ENCODE measurements around the gene BACH2.

DNA sequence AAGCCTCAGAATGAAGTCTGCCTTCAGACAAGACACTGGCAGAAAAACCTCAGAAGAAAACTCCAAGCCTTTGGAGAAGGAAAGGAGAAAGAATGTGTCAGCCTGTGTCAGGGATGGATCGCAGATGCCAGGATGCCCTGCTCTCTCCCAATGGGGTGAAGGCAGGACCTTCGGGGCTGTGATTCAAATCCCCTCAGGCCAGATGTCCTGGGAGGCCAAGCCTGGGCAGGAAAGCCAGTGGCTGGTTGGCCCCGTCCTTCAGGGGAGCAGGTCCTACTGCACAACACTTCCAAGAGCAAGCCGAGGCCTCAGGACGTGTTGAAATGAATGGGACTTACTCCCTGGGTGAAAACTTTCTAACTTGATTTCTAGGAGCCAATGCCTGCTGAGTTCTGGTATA is 365.9 kb downstream of the BACH2 start:
- TF ChIP-seq, protein P1, sequence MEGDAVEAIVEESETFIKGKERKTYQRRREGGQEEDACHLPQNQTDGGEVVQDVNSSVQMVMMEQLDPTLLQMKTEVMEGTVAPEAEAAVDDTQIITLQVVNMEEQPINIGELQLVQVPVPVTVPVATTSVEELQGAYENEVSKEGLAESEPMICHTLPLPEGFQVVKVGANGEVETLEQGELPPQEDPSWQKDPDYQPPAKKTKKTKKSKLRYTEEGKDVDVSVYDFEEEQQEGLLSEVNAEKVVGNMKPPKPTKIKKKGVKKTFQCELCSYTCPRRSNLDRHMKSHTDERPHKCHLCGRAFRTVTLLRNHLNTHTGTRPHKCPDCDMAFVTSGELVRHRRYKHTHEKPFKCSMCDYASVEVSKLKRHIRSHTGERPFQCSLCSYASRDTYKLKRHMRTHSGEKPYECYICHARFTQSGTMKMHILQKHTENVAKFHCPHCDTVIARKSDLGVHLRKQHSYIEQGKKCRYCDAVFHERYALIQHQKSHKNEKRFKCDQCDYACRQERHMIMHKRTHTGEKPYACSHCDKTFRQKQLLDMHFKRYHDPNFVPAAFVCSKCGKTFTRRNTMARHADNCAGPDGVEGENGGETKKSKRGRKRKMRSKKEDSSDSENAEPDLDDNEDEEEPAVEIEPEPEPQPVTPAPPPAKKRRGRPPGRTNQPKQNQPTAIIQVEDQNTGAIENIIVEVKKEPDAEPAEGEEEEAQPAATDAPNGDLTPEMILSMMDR (IDR thresholded peaks at IDR 0.05; ENCODE audit: poor library complexity, severe bottlenecking) = no peak
- no peak for TF ChIP-seq POLR2AphosphoS5 (IDR thresholded peaks at IDR 0.05)
- TF ChIP-seq, protein P2, sequence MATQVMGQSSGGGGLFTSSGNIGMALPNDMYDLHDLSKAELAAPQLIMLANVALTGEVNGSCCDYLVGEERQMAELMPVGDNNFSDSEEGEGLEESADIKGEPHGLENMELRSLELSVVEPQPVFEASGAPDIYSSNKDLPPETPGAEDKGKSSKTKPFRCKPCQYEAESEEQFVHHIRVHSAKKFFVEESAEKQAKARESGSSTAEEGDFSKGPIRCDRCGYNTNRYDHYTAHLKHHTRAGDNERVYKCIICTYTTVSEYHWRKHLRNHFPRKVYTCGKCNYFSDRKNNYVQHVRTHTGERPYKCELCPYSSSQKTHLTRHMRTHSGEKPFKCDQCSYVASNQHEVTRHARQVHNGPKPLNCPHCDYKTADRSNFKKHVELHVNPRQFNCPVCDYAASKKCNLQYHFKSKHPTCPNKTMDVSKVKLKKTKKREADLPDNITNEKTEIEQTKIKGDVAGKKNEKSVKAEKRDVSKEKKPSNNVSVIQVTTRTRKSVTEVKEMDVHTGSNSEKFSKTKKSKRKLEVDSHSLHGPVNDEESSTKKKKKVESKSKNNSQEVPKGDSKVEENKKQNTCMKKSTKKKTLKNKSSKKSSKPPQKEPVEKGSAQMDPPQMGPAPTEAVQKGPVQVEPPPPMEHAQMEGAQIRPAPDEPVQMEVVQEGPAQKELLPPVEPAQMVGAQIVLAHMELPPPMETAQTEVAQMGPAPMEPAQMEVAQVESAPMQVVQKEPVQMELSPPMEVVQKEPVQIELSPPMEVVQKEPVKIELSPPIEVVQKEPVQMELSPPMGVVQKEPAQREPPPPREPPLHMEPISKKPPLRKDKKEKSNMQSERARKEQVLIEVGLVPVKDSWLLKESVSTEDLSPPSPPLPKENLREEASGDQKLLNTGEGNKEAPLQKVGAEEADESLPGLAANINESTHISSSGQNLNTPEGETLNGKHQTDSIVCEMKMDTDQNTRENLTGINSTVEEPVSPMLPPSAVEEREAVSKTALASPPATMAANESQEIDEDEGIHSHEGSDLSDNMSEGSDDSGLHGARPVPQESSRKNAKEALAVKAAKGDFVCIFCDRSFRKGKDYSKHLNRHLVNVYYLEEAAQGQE (IDR thresholded peaks at IDR 0.05; ENCODE audit: borderline replicate concordance) = no peak
- no peak for TF ChIP-seq EZH2 (IDR thresholded peaks at IDR 0.05; ENCODE audit: borderline replicate concordance, insufficient read depth, low read length, poor library complexity, severe bottlenecking)
- no peak for TF ChIP-seq TAF1 (IDR thresholded peaks at IDR 0.05; ENCODE audit: low read depth)
- TF ChIP-seq MXI1 (conservative IDR thresholded peaks at IDR 0.05; ENCODE audit: poor library complexity, severe bottlenecking) = no peak
